Occipital lobe (tissue), 2 donors: ENCODE results near the gene CLGN. TPM values are rescaled to one million over a fixed set of nuclear protein-coding genes. Genes with fewer than 3 reads are reported as not detected.
"Not testable (repeated sequence)": the region's sequence is repeated elsewhere in the genome, so short reads cannot be mapped to it uniquely, and the experiment has no call there.

ENCODE experiments used
- DNase-seq: peaks from one replicate; lab custom pipeline; 2025; lab: John Stamatoyannopoulos, UW
- total RNA-seq: library from RNA; depleted of rRNA; stranded (reverse); fragments of >200 nt; gene quantifications from one replicate; pipeline ENCODE4 v1.2.3, GENCODE V29; 2014

Gene CLGN
- total RNA-seq = 3.4 TPM

DNA sequence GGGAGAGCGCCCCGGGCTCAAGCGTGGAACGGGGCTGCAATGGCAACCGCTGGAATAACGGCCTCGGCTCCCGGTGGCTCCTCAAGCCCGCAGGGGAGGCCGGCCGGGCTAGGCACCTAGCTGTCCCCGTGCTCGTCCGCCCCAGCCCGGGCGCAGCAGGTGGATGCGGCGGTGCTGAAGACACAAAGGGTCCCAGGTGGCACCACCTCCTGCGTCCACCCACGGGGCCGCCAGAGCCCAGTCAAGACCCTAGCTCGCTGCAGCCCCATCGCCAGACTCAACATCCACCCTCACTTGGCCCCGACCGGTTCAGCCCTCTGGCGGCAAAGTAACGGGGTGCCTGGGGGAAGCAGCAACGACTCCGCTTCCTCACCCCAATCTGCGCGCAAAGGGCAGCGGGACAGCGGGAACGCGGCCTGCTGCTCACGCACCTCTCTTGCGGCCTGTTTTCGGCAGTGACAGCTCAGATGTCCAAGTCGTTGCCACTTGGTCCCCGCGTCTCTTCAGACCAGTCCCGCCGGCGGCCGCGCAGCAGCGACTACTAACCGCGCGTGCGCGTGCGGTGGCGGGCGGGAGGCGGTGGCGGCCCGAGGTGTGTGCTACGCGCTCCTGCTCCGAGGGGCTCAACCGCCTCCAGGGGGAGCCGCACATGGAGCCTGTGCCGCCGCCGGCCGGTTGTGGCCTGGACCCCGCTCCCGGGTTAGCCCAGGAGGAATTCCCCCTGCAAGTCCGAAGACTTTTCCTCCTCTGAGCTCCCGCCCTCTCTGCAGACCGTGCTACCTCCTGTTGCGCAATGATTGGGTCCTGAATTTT is at the start of gene CLGN:
CLGN (minus strand) TSS at position 543 of the 813 bp plus-strand sequence. CDS start 14,570 bp downstream, outside the sequence.
- DNase-seq = peak; percentile 47

DNA sequence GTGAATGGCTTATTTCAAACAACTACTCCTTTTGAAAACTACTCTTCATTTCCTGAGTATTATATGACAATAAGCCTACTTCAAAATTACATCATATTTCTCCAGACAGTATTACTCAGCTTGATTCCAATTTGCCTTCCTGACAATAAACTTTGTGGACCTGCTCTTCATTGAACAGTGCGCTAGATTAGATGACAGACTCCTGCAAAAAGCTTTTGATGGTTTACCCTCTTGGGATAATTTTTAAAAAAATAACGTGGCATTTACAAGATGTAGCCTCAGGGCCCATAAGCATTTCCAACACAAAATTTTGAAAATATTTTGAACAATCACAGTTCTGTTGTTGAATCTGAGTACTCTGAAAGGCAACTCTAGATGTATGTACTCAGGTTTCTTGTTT is 44.7 kb upstream of the CLGN start:
- no peak for DNase-seq

- no peak for DNase-seq
Measured at GRCh38 chr4:140469791-140470733, 42.6 kb upstream of the CLGN start.

DNA sequence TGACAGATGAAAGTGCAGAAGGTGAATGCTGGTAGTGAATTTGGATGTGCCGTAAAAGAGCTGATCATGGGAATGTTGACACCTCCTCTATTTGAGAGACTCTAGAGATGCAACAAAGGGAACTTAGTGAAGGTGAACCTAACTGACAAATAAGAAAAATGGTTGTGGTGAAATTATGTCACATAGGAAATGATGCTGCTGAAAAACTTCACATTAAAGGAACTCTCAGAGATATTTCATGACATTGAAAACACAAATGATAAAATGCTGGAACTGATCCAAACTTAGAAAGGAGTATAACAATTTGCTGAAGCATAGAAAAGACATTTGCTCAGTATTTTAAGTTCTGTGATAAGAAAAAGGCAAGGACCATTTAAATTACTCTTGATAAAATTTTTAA is 38.7 kb upstream of the CLGN start:
- DNase-seq = no peak

- DNase-seq = no peak
Measured at GRCh38 chr4:140463614-140464013, 36.2 kb upstream of the CLGN start.

DNA sequence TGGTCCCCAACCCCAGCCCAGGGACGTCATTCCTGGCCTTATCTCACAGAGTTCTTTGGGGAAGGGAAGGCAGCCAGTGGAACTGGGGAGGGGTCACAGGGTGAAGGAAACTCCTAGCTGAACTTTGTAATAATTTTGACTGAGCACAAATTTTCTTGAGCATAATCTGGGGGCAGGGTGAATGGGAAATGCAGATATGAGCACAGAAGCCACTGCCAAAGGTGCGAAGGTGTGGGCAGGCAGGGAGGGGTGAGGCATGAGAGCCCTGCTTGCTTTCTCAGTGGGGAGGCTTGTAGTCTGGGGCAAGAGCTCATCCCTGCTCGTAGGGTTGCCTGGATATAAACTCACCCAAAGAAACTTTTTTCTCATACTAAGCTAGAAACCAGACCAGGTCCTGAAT is 35.7 kb upstream of the CLGN start:
- no peak for DNase-seq

- no peak for DNase-seq
Measured at GRCh38 chr4:140450352-140450751, 22.9 kb upstream of the CLGN start.

DNA sequence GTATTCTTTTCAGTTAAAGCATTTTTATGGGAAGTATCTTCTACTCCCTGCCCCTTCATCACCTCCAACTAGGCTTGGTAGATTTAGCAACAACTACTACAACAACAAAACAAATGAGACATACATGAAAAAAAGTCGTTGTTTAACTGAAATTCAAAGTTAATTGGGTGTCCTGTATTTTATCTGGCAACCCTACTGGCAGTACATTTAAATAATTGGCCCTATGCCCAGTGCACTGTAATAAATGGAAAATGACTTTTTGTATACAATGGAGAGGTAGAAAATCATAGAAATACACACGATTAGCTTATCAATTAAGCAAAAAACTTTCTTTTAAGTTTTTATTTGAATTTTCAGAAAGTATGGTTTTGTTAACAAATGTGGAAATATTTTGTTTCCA is 21.4 kb upstream of the CLGN start:
- DNase-seq = no peak

GRCh38 chr4:140448162-140448561 is 20.7 kb upstream of the CLGN start:
- DNase-seq = no peak

- DNase-seq = not testable (repeated sequence)
Measured at GRCh38 chr4:140444347-140444746, 16.9 kb upstream of the CLGN start.

DNA sequence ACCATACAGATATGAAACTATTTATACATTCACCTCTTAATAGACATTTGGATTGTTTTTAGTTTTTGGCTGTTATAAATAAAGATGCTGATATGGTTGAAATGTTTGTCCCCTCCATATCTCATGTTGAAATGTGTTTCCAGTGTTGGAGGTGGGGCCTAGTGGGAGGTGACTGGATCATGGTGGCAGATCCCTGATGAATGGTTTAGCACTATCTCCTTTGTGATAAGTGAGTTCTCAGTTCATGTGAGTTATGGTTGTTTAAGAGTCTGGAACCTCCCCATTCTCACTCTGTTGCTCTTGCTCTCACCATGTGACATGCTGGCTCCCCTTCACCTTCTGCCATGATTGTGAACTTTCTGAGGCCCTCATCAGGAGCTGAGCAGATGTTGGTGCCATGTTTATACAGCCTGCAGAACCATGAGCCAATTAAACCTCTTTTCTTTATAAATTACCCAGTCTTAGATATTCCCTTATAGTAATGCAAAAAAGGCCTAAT is 12.2 kb upstream of the CLGN start:
- no peak for DNase-seq

- DNase-seq = no peak
Measured at GRCh38 chr4:140427919-140428471, 547 bp upstream of the CLGN start.

DNA sequence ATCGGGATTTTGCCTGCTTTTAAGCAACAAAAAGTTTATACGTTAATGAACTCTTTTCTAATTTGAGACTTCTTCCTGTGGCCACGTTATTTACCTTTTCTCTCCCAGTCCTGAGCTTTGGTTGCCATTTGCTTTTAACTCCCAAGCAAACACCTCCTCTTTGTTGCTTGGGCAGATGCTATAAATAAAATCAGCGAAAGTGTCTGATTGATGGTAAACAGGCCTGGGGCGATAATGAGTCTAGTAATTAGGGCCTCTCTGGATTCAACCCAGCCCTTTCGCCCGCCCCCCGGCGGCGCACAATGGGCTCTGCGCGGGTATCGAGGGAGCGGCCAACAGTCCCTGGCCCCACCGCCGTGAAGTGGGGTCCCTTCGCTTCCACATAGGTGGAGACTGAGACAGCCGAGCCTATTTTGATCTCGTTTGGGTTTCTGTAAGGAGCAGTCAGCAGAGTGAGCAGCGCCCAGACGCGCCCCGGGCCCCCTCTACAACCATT is 790 bp downstream of the CLGN start:
- DNase-seq = no peak

GRCh38 chr4:140423106-140423505 is 4.3 kb downstream of the CLGN start:
- no peak for DNase-seq

DNA sequence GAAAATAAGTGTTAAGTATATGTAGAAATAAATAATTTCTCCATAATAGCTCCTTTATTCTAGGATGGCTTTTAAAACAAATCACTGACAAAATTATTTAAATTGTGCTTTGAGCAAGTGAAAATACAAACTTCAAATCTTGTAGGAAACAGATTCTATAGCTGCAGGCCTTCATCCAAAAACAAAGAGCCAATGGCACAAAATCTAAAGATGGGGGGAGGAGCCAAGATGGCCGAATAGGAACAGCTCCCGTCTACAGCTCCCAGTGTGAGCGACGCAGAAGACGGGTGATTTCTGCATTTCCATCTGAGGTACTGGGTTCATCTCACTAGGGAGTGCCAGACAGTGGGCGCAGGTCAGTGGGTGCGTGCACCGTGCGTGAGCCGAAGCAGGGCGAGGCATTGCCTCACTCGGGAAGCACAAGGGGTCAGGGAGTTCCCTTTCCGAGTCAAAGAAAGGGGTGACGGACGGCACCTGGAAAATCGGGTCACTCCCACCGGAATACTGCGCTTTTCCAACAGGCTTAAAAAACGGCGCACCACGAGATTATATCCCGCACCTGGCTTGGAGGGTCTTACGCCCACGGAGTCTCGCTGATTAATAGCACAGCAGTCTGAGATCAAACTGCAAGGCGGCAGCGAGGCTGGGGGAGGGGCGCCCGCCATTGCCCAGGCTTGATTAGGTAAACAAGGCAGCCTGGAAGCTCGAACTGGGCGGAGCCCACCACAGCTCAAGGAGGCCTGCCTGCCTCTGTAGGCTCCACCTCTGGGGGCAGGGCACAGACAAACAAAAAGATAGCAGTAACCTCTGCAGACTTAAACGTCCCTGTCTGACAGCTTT is 14.1 kb downstream of the CLGN start:
- DNase-seq = not testable (repeated sequence)

- no peak for DNase-seq
Measured at GRCh38 chr4:140408974-140409373, 18.5 kb downstream of the CLGN start.

- no peak for DNase-seq
Measured at GRCh38 chr4:140406292-140406691, 21.2 kb downstream of the CLGN start.

DNA sequence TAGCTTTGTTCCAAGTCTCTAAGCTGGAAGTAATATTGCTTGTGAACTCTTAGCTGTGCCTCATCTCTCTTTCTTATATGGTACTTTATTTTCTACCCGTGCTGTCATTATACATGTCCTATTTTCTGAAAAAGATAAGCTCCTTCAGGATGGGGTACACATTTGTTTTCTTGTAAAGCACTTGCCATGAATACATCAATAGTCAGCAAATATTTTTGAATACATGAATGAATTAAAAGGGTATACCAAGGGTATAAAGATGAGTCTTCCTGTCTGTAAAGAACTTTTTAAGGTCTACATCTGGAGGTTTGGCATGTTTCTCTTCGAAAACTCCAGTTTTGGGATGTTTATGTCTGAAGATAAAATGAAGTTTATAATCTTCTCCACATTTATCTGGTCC is 27.3 kb downstream of the CLGN start:
- no peak for DNase-seq

DNA sequence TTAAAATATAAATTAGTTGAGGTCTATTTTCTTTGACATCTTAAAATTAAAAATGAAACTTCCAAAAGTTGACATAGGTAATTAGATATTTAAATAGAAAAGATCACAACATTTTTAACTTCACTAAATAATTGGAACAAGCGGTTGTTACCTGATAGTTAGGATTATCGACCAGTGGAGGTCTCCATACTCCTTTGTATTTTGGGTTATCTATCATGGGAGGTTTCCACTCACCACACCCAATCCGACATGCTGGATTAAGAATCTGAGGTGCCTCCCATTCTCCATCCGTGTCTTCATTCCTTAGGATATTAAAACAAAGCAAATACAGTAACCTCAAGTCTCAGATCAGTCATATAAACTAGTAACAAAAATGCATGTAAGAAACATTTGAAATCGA is 31.8 kb downstream of the CLGN start:
- DNase-seq = no peak

- DNase-seq = no peak
Measured at GRCh38 chr4:140388015-140388414, 39.4 kb downstream of the CLGN start.

DNA sequence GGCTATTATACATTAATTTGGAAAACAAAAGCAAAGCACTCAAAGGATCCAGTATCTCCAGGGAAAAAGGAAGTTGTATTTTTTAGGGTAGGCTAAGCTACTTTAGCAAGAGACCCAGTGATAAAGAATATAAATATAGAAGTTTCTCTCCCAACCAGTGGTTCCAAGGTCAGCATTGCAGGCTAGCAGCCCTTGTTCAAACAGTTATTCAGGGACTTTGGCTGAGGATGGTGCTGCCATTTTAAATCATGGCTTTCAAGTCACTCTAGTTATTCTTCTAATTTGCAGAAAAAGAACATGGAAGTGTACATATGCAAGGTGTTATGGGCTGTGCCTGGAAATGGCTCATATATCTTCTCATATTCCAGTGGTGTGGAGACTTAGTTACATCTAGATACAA is 44.7 kb downstream of the CLGN start:
- no peak for DNase-seq
